SK-N-MC (cell line): Measurements from ENCODE around the gene SOX1.

ENCODE experiments used
- EZH2 ChIP-seq: fragments of 200-600 bp; sonication (generic); IDR thresholded peaks from one replicate; pipeline ENCODE4 v1.6.1; 2017; ENCODE audit warnings: antibody characterized with exemption
- FOXP2 ChIP-seq: optimal IDR thresholded peaks from 2 replicates; pipeline ENCODE3; 2011; ENCODE audit warnings: mild to moderate bottlenecking, moderate library complexity; ENCODE audit not compliant: insufficient read depth; ENCODE audit errors: extremely low read length, control extremely low read depth

DNA sequence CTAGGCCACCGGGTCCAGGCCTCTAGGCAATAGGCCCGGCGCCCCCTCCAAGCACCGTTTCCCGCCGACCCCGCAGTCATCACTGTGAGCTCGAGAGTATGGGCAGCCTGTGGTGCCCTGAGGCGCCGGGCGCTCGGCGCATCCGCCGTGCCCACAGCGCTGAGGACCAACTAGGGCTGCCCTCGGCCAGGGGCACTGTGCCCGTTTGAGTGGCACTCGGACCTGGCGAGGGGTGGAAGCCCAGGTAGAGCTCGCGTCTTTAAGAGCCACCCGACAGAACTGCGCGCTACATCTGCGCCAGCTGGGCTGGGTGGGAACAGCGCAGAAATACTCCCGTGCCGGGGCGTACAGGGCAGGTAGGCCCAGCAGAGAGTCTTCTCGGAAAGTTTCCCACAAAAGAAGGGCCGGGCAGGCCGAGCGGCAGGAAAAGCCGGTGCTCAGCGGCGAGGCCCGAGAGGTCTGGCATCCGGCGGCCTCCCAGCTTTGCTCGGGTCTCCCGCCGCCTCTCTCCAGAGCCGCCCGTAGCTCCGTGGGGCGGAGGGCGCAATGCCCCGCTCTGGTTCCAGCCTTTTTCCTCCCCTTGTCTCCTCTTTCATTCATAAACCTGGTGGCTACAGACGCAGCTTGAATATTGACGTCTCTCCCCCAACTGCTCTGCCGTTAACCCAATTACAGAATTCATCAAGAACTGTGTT lies 5.4 kb upstream of the SOX1 start:
- TF ChIP-seq FOXP2, result no peak
- TF ChIP-seq EZH2, result no peak
